A549 treated with Hydrocortisone at 1 μM for 4 hours (cell line): ENCODE results near the gene ZNF835. TPM values are rescaled to one million over a fixed set of nuclear protein-coding genes. Genes with fewer than 3 reads are reported as not detected.

Experiments used
- total RNA-seq: library from RNA; stranded (reverse); fragments of 200-300 nt; extraction: Qiagen RNA extraction; gene quantifications from 5 replicates; pipeline ENCODE4 v1.2.3, GENCODE V29; 2022

ZNF835 gene
- not detected in 5 replicates for total RNA-seq

GRCh38 chr19:56671613-56671994 lies at the start of gene ZNF835:
Gene ZNF835, minus strand, starts transcription at chr19:56671757. Its CDS starts 6,559 bp downstream, at chr19:56665198.

GRCh38 chr19:56642711-56643459 lies 28.7 kb downstream of the ZNF835 start, which contains the start of gene SMIM17:
Gene SMIM17, plus strand, starts transcription at chr19:56643159. Its CDS starts 2,509 bp downstream, at chr19:56645668.

Other genes with a start within 250 kb of the ZNF835 start
- not detected in 5 replicates for gene ZNF667, start 194.4 kb downstream of the ZNF835 start, total RNA-seq
- gene ZNF471, start 163.9 kb downstream of the ZNF835 start, total RNA-seq: 0.02 to 0.13 TPM (median 0.03 TPM) in 5 replicates
- 3.6 to 4.9 TPM (median 4.3 TPM) in 5 replicates for gene ZFP28, start 132.8 kb downstream of the ZNF835 start, total RNA-seq
- 1.3 to 1.7 TPM (median 1.5 TPM) in 5 replicates for gene ZNF470, start 104.3 kb downstream of the ZNF835 start, total RNA-seq
- gene ZNF71, start 76.5 kb downstream of the ZNF835 start, total RNA-seq: 8.8 to 11.8 TPM (median 10.9 TPM) in 5 replicates
- 0.10 TPM in 1 of 5 replicates, not detected in the others for gene SMIM17, start 28.6 kb downstream of the ZNF835 start, total RNA-seq
- gene PEG3, start 169.0 kb upstream of the ZNF835 start, total RNA-seq: not detected in 5 replicates
- gene ZIM2, start 169.0 kb upstream of the ZNF835 start, total RNA-seq: not detected in 5 replicates